Tibial nerve (tissue), 4 donors: ENCODE data around the gene ADGRF4. TPM values are rescaled to one million over a fixed set of nuclear protein-coding genes. Genes with fewer than 3 reads are reported as not detected.
A peak's percentile ranks its signal among the peaks of the same experiment; 100 is the strongest.

Source experiments
- DNase-seq, 2 donors: peaks; one replicate each; pipeline ENCODE4 v3.0.0-alpha.2; 2019; ENCODE audit warnings: low spot score in 2 of 2
- H3K27ac ChIP-seq, 4 donors: fragments of 200-600 bp; sonication (generic) in 3 of 4; one replicate each; pipeline ENCODE4 v1.5.1; 2017 to 2019; ENCODE audit warnings: mild to moderate bottlenecking in 1 of 4
- H3K27me3 ChIP-seq, 2 donors: fragments of 200-600 bp; sonication (generic) in 1 of 2; one replicate each; pipeline versions ENCODE4 v1.5.1 to v1.6.0; 2017 to 2019
- H3K36me3 ChIP-seq, 3 donors: fragments of 200-600 bp; sonication (generic); one replicate each; pipeline ENCODE4 v1.5.1; 2018 to 2019
- H3K4me1 ChIP-seq, 4 donors: fragments of 200-600 bp; sonication (generic) in 3 of 4; one replicate each; pipeline ENCODE4 v1.5.1; 2017 to 2019
- H3K4me3 ChIP-seq, 4 donors: fragments of 200-600 bp; sonication (generic) in 3 of 4; one replicate each; pipeline ENCODE4 v1.5.1; 2017 to 2019; ENCODE audit warnings: mild to moderate bottlenecking in 1 of 4, moderate library complexity in 1 of 4
- H3K9me3 ChIP-seq, 4 donors: fragments of 200-600 bp; sonication (generic) in 3 of 4; one replicate each; pipeline ENCODE4 v1.5.1; 2017 to 2019
- EP300 ChIP-seq, 2 donors: sonication (generic); formaldehyde crosslinking; IDR thresholded peaks; one replicate each; pipeline ENCODE4 v1.6.1; 2017; ENCODE audit warnings: antibody characterized with exemption in 2 of 2, mild to moderate bottlenecking in 1 of 2
- POLR2A ChIP-seq, 2 donors: fragments of 450-650 bp; IDR thresholded peaks; one replicate each; pipeline ENCODE4 v1.6.1; 2017; ENCODE audit warnings: antibody characterized with exemption in 2 of 2, mild to moderate bottlenecking in 2 of 2, moderate library complexity in 2 of 2
- WGBS, 2 donors: methylation state at CpG; one replicate each; pipeline ENCODE4 v1.1.5; 2018; 5-methylcytosine and 5-hydroxymethylcytosine counted together
- total RNA-seq, 4 donors: library from RNA; depleted of rRNA; stranded (reverse); fragments of >200 nt; gene quantifications; one replicate each; pipeline ENCODE4 v1.1.0, GENCODE V29; 2016
- TF ChIP-seq, protein P1 (sequence below), 5 experiments: fragments of 200-600 bp in 3 of 5; fragments of 450-650 bp in 2 of 5; sonication (generic) in 3 of 5; IDR thresholded peaks; one replicate each; pipeline ENCODE4 v1.5.1; 2016 to 2019; ENCODE audit warnings: antibody characterized with exemption in 5 of 5, mild to moderate bottlenecking in 3 of 5, moderate library complexity in 2 of 5

Gene ADGRF4
- total RNA-seq, 4 donors from 2014 or later, result not detected

DNA sequence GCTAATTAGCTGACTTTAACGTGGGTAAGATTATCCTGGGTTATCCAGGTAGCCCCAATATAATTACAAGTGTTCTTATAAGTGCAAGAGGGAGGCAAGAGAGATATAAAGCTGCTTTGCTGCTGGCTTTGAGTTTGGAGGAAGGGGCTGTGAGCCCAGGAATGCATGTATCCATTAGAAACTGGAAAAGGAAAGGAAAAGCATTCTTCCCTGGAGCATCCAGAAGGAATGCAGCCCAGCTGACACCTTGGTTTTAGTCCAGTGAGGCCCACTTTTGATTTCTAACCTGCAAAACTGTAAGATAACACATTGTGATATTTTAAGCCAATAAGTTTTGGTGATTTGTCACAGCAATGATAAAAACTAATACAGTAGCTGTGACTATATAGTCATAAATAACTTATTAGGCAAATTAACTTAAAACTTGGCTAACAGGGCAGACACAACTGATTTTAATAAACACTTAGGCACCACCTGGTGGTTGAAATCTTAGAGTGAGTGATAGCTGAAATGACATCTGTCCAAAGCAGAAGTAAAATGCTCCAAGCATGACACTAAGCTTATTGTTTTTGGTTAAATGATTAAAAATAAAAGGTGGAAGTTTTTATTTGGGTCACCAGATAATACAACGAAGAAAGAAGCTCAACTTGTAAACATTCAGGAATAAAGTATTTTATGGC, 35.6 kb downstream of the ADGRF4 start:
- H3K9me3 ChIP-seq, result no peaks in the 10 kb centered on the region
- H3K4me3 ChIP-seq, result no peak overlapping the region
- TF ChIP-seq, protein P1, sequence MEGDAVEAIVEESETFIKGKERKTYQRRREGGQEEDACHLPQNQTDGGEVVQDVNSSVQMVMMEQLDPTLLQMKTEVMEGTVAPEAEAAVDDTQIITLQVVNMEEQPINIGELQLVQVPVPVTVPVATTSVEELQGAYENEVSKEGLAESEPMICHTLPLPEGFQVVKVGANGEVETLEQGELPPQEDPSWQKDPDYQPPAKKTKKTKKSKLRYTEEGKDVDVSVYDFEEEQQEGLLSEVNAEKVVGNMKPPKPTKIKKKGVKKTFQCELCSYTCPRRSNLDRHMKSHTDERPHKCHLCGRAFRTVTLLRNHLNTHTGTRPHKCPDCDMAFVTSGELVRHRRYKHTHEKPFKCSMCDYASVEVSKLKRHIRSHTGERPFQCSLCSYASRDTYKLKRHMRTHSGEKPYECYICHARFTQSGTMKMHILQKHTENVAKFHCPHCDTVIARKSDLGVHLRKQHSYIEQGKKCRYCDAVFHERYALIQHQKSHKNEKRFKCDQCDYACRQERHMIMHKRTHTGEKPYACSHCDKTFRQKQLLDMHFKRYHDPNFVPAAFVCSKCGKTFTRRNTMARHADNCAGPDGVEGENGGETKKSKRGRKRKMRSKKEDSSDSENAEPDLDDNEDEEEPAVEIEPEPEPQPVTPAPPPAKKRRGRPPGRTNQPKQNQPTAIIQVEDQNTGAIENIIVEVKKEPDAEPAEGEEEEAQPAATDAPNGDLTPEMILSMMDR (IDR thresholded peaks at IDR 0.05), result peak in 1 of 5 experiments; percentile 16
- no peak for TF ChIP-seq POLR2A (IDR thresholded peaks at IDR 0.05)
- no peaks in the 10 kb centered on the region for H3K36me3 ChIP-seq
- H3K27ac ChIP-seq, result no peak overlapping the region
- H3K27me3 ChIP-seq, result no peaks in the 10 kb centered on the region
- WGBS, 2 donors, result 38 to 41% methylated on average over 2 of the region's 2 CpGs
- peak in 1 of 2 donors; percentile 10 for DNase-seq
- peaks cover 0 to 4% (median 0%) of the 10 kb centered on the region in 4 donors for H3K4me1 ChIP-seq

DNA sequence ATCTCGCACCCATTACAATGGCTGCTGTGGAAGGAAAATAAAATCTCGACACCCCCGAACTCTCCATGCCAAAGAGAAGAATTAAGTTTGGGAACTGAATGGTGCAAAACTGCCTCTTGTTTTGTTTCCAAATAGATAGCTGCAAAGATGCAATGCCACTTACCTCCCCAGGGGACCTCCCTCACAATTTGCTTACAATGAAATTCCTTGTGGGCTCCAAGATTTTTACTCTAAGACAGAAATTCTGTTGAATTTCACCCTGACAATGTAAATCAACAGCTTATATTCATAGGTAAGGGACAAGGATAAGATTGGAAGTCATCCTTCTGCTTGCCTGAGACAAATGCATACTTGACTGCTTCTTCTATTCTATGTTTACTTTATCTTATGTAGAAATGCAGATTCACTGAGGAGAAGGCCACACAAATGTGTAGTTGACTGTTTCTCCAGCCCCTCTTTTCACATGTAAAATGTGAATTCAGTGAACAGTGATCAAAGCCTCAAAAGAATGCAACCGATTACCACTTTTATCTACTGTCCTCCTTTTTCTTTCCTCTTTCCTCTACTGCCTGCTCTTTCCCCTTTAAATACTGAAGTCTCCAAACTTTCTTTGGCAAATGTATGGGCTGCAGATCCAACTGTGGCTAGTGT, 36.6 kb downstream of the ADGRF4 start:
- Histone ChIP-seq H3K4me1 (peaks cover 0 to 4% (median 0%) of the 10 kb centered on the region in 4 donors), H3K4me3 (no peak overlapping the region), H3K9me3 (no peaks in the 10 kb centered on the region), H3K36me3 (no peaks in the 10 kb centered on the region), H3K27me3 (no peaks in the 10 kb centered on the region), H3K27ac (no peak overlapping the region)
- DNase-seq, result no peak
- TF ChIP-seq POLR2A (IDR thresholded peaks at IDR 0.05), result no peak
- TF ChIP-seq, protein P1 (IDR thresholded peaks at IDR 0.05), result no peak
- TF ChIP-seq EP300 (IDR thresholded peaks at IDR 0.05), result no peak
- 70 to 71% methylated on average over 4 of the region's 4 CpGs for WGBS, 2 donors

DNA sequence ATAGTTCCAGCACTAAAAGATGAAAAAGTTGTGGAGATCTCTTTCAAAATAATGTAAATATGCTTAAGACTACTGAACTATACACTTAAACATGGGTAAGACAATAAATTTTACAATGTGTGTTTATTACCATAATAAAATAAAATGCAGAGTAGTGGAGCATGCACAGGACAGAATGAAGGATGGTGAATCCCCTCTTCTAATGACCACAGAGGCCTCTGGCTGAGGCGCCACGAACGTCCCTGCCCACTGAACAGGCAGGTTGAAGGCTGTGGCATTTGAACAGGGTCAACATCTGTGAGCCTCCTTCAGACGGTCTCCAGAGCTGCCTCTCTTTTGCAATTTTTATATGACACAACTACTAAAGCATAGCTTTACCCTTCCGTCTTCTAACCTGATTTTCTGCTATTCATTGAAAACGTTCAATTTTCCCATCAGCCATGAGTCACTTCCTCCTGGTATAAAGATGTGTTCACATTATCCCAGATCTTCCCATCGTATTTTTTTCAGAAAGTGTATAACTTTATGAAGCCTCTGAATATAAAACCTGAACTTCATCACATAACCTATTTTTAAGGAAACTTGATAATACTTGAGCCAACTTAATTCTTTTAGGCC, 37.8 kb downstream of the ADGRF4 start:
- DNase-seq, result no peak
- TF ChIP-seq POLR2A (IDR thresholded peaks at IDR 0.05) (no peak), EP300 (IDR thresholded peaks at IDR 0.05) (no peak)
- TF ChIP-seq, protein P1 (IDR thresholded peaks at IDR 0.05), result no peak
- no peaks in the 10 kb centered on the region for H3K36me3 ChIP-seq
- H3K27ac ChIP-seq, result no peak overlapping the region
- no peaks in the 10 kb centered on the region for H3K9me3 ChIP-seq
- H3K4me1 ChIP-seq, result peaks cover 0 to 4% (median 0%) of the 10 kb centered on the region in 4 donors
- no peak overlapping the region for H3K4me3 ChIP-seq
- 74% methylated on average over 7 of the region's 7 CpGs for WGBS, 2 donors
- no peaks in the 10 kb centered on the region for H3K27me3 ChIP-seq

DNA sequence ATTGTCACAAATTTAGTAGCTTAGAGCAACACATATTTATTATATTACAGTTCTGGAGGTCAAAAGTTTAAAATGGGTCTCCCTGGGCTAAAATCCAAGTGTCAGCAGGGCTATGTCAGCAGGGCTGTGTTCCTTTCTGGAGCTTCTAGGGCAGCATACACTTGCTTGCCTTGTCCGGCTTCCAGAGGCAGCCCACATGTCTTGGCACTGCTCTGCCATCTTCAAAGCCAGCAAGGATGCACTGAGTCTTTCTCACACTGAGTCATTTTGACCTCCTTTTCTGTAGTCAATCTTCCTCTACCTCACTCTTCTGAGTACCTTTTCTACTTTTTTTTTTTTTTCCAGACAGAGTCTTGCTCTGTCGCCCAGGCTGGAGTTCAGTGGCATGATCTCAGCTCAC, 39.0 kb downstream of the ADGRF4 start:
- no peaks in the 10 kb centered on the region for H3K9me3 ChIP-seq
- H3K4me3 ChIP-seq, result no peak overlapping the region
- 20 to 47% methylated on average over 2 of the region's 2 CpGs for WGBS, 2 donors
- H3K4me1 ChIP-seq, result peaks cover 0 to 4% (median 0%) of the 10 kb centered on the region in 4 donors
- H3K27me3 ChIP-seq, result no peaks in the 10 kb centered on the region
- H3K27ac ChIP-seq, result no peak overlapping the region
- TF ChIP-seq, protein P1 (IDR thresholded peaks at IDR 0.05), result no peak
- no peak for TF ChIP-seq EP300 (IDR thresholded peaks at IDR 0.05)
- no peak for TF ChIP-seq POLR2A (IDR thresholded peaks at IDR 0.05)
- H3K36me3 ChIP-seq, result no peaks in the 10 kb centered on the region
- DNase-seq, result no peak

DNA sequence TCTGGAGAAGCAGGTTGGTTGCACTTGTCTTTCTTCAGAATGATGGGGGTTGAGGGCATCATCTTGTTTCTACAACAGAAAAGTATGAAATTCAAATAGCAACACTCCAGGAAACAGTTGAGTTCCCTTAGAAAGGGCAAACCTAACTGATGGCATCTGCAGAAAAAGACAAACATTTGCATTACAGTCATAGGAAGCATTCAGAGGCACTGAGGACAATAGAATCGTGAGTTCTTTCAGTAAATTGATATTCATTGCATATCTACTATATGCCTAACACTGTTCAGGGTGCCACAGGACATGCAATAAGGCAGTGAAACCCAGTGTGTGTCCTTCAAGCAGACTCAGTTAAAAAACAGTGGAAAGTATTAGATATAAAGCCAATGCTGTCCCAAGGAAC, 42.3 kb downstream of the ADGRF4 start:
- no peak overlapping the region for H3K4me3 ChIP-seq
- DNase-seq, result no peak
- H3K27ac ChIP-seq, result no peak overlapping the region
- H3K4me1 ChIP-seq, result peaks cover 0 to 4% (median 0%) of the 10 kb centered on the region in 4 donors
- no peaks in the 10 kb centered on the region for H3K27me3 ChIP-seq
- H3K9me3 ChIP-seq, result peaks cover 0 to 2% (median 0%) of the 10 kb centered on the region in 4 donors
- TF ChIP-seq POLR2A (IDR thresholded peaks at IDR 0.05) (no peak), EP300 (IDR thresholded peaks at IDR 0.05) (no peak)
- TF ChIP-seq, protein P1 (IDR thresholded peaks at IDR 0.05), result no peak
- 79 to 83% methylated on average over 1 of the region's 1 CpG for WGBS, 2 donors
- H3K36me3 ChIP-seq, result no peaks in the 10 kb centered on the region
